Natural killer cell (primary cell): ENCODE data around the gene TMEM271. TPM values are rescaled to one million over a fixed set of nuclear protein-coding genes. Genes with fewer than 3 reads are reported as not detected.

ENCODE experiments used
- ATAC-seq, 3 donors: fragments of 150-1000 bp in 2 of 3; fragments of 200-7000 bp in 1 of 3; cut with Tn5 transposase; 1 replicate in 1 of 3; 2 replicates in 2 of 3; pipeline ENCODE4 v1.10.0; 2021; ENCODE audit warnings: mild to moderate bottlenecking in 2 of 3, moderate library complexity in 2 of 3
- DNase-seq, 2 donors: peaks; one replicate each; pipeline versions ENCODE4 v3.0.0 to v3.0.0-alpha.2; 2013 to 2021; ENCODE audit warnings: mixed read lengths in 1 of 2
- H3K27ac ChIP-seq: one replicate; pipeline ENCODE4 v1.5.1; 2013; ENCODE audit warnings: mild to moderate bottlenecking, low read length
- H3K27me3 ChIP-seq: one replicate; pipeline ENCODE4 v1.6.1; 2013; ENCODE audit warnings: low read length; ENCODE audit not compliant: control insufficient read depth, insufficient read depth
- H3K36me3 ChIP-seq: one replicate; pipeline ENCODE4 v1.6.1; 2013; ENCODE audit warnings: low read length; ENCODE audit not compliant: control insufficient read depth, insufficient read depth
- H3K4me1 ChIP-seq: one replicate; pipeline ENCODE4 v1.6.1; 2013; ENCODE audit warnings: low read length; ENCODE audit not compliant: control insufficient read depth, insufficient read depth
- H3K4me3 ChIP-seq: one replicate; pipeline ENCODE4 v1.5.1; 2013; ENCODE audit warnings: low read length
- H3K9me3 ChIP-seq: one replicate; pipeline ENCODE4 v1.6.1; 2013; ENCODE audit warnings: low read length; ENCODE audit not compliant: control insufficient read depth, insufficient read depth
- H3K27ac Mint-ChIP-seq, 2 donors: one replicate each; pipeline ENCODE4 v1.8.0; 2022; ENCODE audit warnings: mild to moderate bottlenecking in 2 of 2, mixed read lengths in 2 of 2, moderate library complexity in 1 of 2
- H3K27me3 Mint-ChIP-seq, 2 donors: one replicate each; pipeline ENCODE4 v1.8.0; 2022; ENCODE audit warnings: low read depth in 2 of 2, mixed read lengths in 2 of 2
- H3K36me3 Mint-ChIP-seq: one replicate; pipeline ENCODE4 v1.8.0; 2022; ENCODE audit warnings: mixed read lengths
- H3K4me1 Mint-ChIP-seq, 2 donors: one replicate each; pipeline ENCODE4 v1.8.0; 2022; ENCODE audit warnings: mixed read lengths in 2 of 2
- H3K4me3 Mint-ChIP-seq: one replicate; pipeline ENCODE4 v1.8.0; 2022; ENCODE audit warnings: mild to moderate bottlenecking, moderate library complexity, mixed read lengths
- H3K9me3 Mint-ChIP-seq, 2 donors: one replicate each; pipeline ENCODE4 v1.8.0; 2022; ENCODE audit warnings: mixed read lengths in 2 of 2
- WGBS: methylation state at CpG from one replicate; pipeline ENCODE4 v1.1.7; 2013; ENCODE audit warnings: missing lambda C conversion rate; ENCODE audit not compliant: insufficient coverage; 5-methylcytosine and 5-hydroxymethylcytosine counted together
- intact Hi-C: fragments of 100-400 bp; cut with micrococcal nuclease; formaldehyde crosslinking; loops from one replicate; pipeline ENCODE4 v1.14.2; 2022
- total RNA-seq, 4 donors: library from RNA; stranded (reverse); fragments of 120-200 nt in 1 of 4; gene quantifications; one replicate each; pipeline versions ENCODE4 v1.2.3 to v1.2.4, GENCODE V29; 2013 to 2022
- TF ChIP-seq, protein P1 (sequence below): fragments of 200-600 bp; IDR thresholded peaks from one replicate; pipeline ENCODE4 v1.8.0; 2022; ENCODE audit warnings: antibody characterized with exemption

The TMEM271 gene
- total RNA-seq, 3 donors from 2014 or later (not counting 1 experiment from before 2014, with no cell fraction given), result not detected

DNA sequence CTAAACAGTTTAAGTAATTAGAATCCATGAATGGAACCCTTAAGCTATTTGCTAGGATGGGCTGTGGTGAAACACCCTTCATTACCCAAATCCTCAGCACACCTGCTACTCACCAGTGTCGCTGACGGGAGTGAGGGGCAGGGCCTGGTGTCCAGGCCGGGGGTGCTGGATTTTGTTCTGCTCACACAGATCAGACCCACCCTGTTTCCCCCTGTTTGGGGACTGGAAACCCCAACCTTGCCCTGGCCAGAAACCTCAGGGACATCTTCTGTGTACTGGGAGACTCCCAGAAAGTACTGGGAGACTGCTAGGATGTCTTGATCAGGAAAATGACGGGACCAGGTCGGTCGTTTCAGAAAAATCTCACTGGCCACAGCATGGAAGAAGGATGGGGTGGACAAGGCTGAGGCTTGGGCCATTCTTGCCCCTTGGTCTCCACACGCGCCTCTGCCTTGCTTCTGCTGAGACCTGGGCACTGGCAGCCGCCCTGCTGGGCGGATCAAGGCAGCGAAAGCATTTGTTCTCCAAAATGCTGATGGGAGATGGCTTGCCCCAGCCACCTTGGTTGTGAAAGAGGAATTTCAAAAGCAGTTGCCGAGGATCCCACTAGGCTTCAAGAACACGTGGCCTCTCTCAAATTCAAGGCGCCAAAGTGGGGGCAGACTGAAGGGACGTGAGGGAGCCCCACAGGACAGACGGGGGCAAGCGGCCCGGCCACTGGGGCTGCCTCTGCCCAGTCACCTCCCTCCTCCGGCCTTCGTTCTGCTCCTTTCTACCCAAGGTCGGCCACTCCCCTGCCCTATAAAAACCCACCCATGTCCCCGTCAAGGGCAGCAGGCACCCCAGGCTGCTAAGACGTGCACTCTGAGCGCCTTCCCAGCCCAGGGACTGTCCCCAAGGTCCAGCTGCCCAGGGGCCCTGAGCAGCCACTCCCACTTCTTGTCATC lies 25.8 kb upstream of the TMEM271 start:
- H3K4me3 ChIP-seq, result no peak overlapping the region
- no peaks in the 10 kb centered on the region for H3K9me3 ChIP-seq
- no peak overlapping the region for H3K27ac Mint-ChIP-seq
- intact Hi-C loops, result no loop called here
- H3K4me3 Mint-ChIP-seq, result no peak overlapping the region
- peaks cover 19 to 22% of the 10 kb centered on the region in 2 donors for H3K27me3 Mint-ChIP-seq
- no peaks in the 10 kb centered on the region for H3K9me3 Mint-ChIP-seq
- peaks cover 3% of the 10 kb centered on the region for H3K27me3 ChIP-seq
- no peaks in the 10 kb centered on the region for H3K36me3 Mint-ChIP-seq
- WGBS, result 87% methylated on average over 24 of the region's 24 CpGs
- ATAC-seq, result no peak
- H3K4me1 ChIP-seq, result peaks cover 7% of the 10 kb centered on the region
- H3K36me3 ChIP-seq, result no peaks in the 10 kb centered on the region
- no peak for DNase-seq
- TF ChIP-seq, protein P1, sequence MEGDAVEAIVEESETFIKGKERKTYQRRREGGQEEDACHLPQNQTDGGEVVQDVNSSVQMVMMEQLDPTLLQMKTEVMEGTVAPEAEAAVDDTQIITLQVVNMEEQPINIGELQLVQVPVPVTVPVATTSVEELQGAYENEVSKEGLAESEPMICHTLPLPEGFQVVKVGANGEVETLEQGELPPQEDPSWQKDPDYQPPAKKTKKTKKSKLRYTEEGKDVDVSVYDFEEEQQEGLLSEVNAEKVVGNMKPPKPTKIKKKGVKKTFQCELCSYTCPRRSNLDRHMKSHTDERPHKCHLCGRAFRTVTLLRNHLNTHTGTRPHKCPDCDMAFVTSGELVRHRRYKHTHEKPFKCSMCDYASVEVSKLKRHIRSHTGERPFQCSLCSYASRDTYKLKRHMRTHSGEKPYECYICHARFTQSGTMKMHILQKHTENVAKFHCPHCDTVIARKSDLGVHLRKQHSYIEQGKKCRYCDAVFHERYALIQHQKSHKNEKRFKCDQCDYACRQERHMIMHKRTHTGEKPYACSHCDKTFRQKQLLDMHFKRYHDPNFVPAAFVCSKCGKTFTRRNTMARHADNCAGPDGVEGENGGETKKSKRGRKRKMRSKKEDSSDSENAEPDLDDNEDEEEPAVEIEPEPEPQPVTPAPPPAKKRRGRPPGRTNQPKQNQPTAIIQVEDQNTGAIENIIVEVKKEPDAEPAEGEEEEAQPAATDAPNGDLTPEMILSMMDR, result no peak
- H3K27ac ChIP-seq, result no peak overlapping the region
- H3K4me1 Mint-ChIP-seq, result peaks cover 13 to 14% of the 10 kb centered on the region in 2 donors

DNA sequence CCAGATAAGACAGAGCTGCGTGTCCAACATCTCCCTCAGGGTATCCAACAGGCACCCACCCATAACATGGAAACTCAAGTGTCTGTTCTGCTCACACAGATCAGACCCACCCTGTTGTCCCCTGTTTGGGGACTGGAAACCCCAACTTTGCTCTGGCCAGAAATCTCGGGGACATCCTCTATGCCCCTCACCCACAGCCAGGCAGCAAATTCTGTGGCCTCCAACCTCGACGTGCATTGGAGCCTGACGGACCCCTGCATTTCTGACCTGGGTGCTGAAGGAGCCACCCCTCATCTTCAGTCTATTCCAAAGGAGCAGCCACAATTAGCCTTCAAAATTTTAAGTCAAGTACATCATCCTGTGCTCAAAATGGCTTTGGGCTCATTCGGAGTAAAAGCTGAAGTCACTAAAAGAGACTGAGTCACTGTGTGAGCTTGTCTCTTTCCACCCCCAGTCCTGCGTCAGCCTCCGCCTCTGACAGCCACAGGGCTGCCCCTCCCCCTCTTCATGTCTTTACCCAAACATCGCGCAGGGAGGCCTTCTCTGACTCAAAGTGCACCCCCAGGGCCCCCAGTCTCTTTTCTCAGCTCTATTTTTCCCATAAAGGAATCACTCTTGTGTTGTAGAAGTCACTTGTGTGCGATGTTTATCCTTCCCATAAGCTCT lies 24.9 kb upstream of the TMEM271 start:
- no peaks in the 10 kb centered on the region for H3K36me3 Mint-ChIP-seq
- H3K27ac Mint-ChIP-seq, result no peak overlapping the region
- H3K4me1 Mint-ChIP-seq, result peaks cover 13 to 14% of the 10 kb centered on the region in 2 donors
- H3K9me3 Mint-ChIP-seq, result no peaks in the 10 kb centered on the region
- ATAC-seq (no peak), DNase-seq (no peak)
- peaks cover 7% of the 10 kb centered on the region for H3K4me1 ChIP-seq
- intact Hi-C loops, result no loop called here
- H3K36me3 ChIP-seq, result no peaks in the 10 kb centered on the region
- H3K4me3 ChIP-seq, result no peak overlapping the region
- no peak overlapping the region for H3K4me3 Mint-ChIP-seq
- H3K27ac ChIP-seq, result no peak overlapping the region
- WGBS, result 71% methylated on average over 11 of the region's 11 CpGs
- TF ChIP-seq, protein P1, result no peak
- peaks cover 22 to 28% of the 10 kb centered on the region in 2 donors for H3K27me3 Mint-ChIP-seq
- no peaks in the 10 kb centered on the region for H3K9me3 ChIP-seq
- peaks cover 3% of the 10 kb centered on the region for H3K27me3 ChIP-seq

GRCh38 chr4:600166-600565 lies 24.1 kb upstream of the TMEM271 start:
- WGBS, result 86% methylated on average over 6 of the region's 6 CpGs
- Mint-ChIP-seq H3K27ac (no peak overlapping the region), H3K27me3 (peaks cover 25 to 36% of the 10 kb centered on the region in 2 donors), H3K4me1 (peaks cover 9 to 10% of the 10 kb centered on the region in 2 donors), H3K9me3 (no peaks in the 10 kb centered on the region), H3K36me3 (no peaks in the 10 kb centered on the region), H3K4me3 (no peak overlapping the region)
- Histone ChIP-seq H3K36me3 (no peaks in the 10 kb centered on the region), H3K4me1 (peaks cover 7% of the 10 kb centered on the region), H3K4me3 (no peak overlapping the region), H3K9me3 (no peaks in the 10 kb centered on the region), H3K27me3 (peaks cover 3% of the 10 kb centered on the region), H3K27ac (no peak overlapping the region)
- TF ChIP-seq, protein P1, result no peak
- ATAC-seq (no peak), DNase-seq (no peak)
- intact Hi-C loops, result no loop called here
